ENCODE data around the gene PRKACG.
"Not testable (repeated sequence)": the region's sequence is repeated elsewhere in the genome, so short reads cannot be mapped to it uniquely, and the experiment has no call there.

PRKACG gene

GRCh38 chr9:69014013-69014412, at the start of gene PRKACG:
TSS of gene PRKACG (minus strand) at chr9:69014113. CDS start at chr9:69014092, 21 bp downstream.
- DNase-seq = no peak

- DNase-seq = no peak
Measured at GRCh38 chr9:69062195-69062594, 48.3 kb upstream of the PRKACG start.

- DNase-seq = no peak
Measured at GRCh38 chr9:69060766-69061165, 46.9 kb upstream of the PRKACG start.

- no peak for DNase-seq
Measured at GRCh38 chr9:69058101-69058500, 44.2 kb upstream of the PRKACG start.

- no peak for DNase-seq
Measured at GRCh38 chr9:69056191-69056815, 42.4 kb upstream of the PRKACG start.

GRCh38 chr9:69054989-69055388, 41.1 kb upstream of the PRKACG start:
- no peak for DNase-seq

- DNase-seq = not testable (repeated sequence)
Measured at GRCh38 chr9:69050936-69051335, 37.0 kb upstream of the PRKACG start.

GRCh38 chr9:69049094-69049493, 35.2 kb upstream of the PRKACG start:
- DNase-seq = no peak

GRCh38 chr9:69047371-69047770, 33.5 kb upstream of the PRKACG start:
- no peak for DNase-seq

- no peak for DNase-seq
Measured at GRCh38 chr9:69046723-69047122, 32.8 kb upstream of the PRKACG start.

- no peak for DNase-seq
Measured at GRCh38 chr9:69045821-69046220, 31.9 kb upstream of the PRKACG start.

GRCh38 chr9:69044240-69045219, 30.6 kb upstream of the PRKACG start:
- DNase-seq = no peak

- no peak for DNase-seq
Measured at GRCh38 chr9:69040646-69041045, 26.7 kb upstream of the PRKACG start.

- DNase-seq = no peak
Measured at GRCh38 chr9:69036799-69037198, 22.9 kb upstream of the PRKACG start.

GRCh38 chr9:69036309-69036708, 22.4 kb upstream of the PRKACG start:
- peak in 1 of 51 donors; percentile 35 for DNase-seq

- peak in 50 of 51 donors; percentile 22 to 87 (median 70) for DNase-seq
Measured at GRCh38 chr9:69035438-69036308, 21.8 kb upstream of the PRKACG start, which contains the start of gene FXN. TSS of gene FXN (plus strand) at chr9:69035752. CDS start at chr9:69035783, 31 bp downstream.

GRCh38 chr9:69034071-69034470, 20.2 kb upstream of the PRKACG start:
- DNase-seq = no peak

- DNase-seq = no peak
Measured at GRCh38 chr9:69030851-69031645, 17.1 kb upstream of the PRKACG start.

GRCh38 chr9:69029535-69029934, 15.6 kb upstream of the PRKACG start:
- DNase-seq = no peak

GRCh38 chr9:69028754-69029153, 14.8 kb upstream of the PRKACG start:
- no peak for DNase-seq
